ENCODE results near the gene DHX34.

Gene DHX34

DNA sequence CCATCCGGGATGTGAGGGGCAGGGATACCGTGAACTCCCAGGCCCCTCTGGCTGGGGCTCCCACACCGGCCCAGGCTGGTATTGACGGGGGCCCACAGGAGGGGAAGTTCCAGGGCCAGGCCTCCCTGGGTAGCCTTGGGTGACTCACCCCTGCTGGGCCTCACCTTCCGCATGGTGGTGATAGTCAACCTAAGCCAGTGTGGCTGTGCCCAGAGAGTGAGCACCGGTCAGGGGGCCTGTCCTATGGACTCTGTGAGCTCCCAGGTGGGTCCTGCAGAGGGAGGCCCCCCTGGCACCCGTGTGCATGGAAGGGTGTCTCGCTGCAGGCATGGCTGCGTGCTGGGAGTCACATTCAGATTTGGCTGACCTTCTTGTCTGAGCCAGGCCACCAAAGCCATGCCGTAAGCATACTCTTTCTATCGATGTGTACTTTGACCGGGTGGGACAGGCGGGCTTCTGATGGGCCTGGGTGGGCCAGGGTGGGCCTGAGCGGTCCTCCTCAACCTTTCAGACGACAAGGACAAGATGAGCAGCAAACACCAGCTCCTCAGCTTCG, 27.6 kb downstream of the DHX34 start:
- H3K4me2 ChIP-seq (ENCODE audit: low read length): no peak overlapping the region
- H3K4me3 ChIP-seq (ENCODE audit: low read length): no peak overlapping the region
- H3K9me2 ChIP-seq (replicated peaks; ENCODE audit: control insufficient read depth, low read length): no peaks in the 10 kb centered on the region
- no peak overlapping the region for H3K27ac ChIP-seq (ENCODE audit: low read depth, low read length)
- H3K36me3 ChIP-seq (ENCODE audit: control insufficient read depth, low read length): peaks cover 85% of the 10 kb centered on the region
- H3F3A ChIP-seq (ENCODE audit: control insufficient read depth, insufficient read depth): peaks cover 6% of the 10 kb centered on the region
- TF ChIP-seq, protein P1, sequence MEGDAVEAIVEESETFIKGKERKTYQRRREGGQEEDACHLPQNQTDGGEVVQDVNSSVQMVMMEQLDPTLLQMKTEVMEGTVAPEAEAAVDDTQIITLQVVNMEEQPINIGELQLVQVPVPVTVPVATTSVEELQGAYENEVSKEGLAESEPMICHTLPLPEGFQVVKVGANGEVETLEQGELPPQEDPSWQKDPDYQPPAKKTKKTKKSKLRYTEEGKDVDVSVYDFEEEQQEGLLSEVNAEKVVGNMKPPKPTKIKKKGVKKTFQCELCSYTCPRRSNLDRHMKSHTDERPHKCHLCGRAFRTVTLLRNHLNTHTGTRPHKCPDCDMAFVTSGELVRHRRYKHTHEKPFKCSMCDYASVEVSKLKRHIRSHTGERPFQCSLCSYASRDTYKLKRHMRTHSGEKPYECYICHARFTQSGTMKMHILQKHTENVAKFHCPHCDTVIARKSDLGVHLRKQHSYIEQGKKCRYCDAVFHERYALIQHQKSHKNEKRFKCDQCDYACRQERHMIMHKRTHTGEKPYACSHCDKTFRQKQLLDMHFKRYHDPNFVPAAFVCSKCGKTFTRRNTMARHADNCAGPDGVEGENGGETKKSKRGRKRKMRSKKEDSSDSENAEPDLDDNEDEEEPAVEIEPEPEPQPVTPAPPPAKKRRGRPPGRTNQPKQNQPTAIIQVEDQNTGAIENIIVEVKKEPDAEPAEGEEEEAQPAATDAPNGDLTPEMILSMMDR (IDR thresholded peaks at IDR 0.05; ENCODE audit: low read depth, low read length, poor library complexity, severe bottlenecking): no peak
- TF ChIP-seq EZH2phosphoT487 (IDR thresholded peaks at IDR 0.05; ENCODE audit: borderline replicate concordance, low read length): no peak
- H3K9me3 ChIP-seq (ENCODE audit: control insufficient read depth, insufficient read depth, low read length): no peaks in the 10 kb centered on the region
- H3K4me1 ChIP-seq (ENCODE audit: control insufficient read depth, low read length): peaks cover 27% of the 10 kb centered on the region
- no peaks in the 10 kb centered on the region for H3K27me3 ChIP-seq (ENCODE audit: control insufficient read depth, low read length)
- H3K79me2 ChIP-seq (ENCODE audit: control insufficient read depth, low read length): no peaks in the 10 kb centered on the region
- no peaks in the 10 kb centered on the region for H4K20me1 ChIP-seq (ENCODE audit: control insufficient read depth, insufficient read depth, low read depth, low read length)

DNA sequence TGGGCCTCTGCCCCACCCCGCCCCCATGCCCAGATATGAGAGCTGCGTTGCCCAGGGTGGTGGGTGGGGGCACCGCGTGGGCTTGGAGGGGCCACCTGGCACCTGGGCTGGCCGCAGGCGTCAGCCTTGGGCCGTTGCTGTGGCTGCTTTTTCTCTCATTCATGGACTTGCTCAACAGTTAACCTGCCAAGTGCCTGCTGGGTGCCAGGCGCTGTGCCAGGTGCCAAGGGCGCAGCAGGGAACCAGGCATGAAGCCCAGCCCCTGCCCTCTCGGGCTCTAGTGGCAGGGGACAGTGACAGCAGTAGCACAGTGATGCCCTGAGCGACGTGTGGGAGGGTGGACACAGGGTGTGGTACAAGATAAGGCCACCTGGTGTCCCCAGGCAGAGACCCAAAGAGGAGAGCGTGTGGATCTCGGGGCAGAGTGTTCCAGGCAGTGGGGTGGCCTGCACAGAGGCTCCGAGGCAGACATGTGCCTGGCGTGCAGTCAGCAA, 28.1 kb downstream of the DHX34 start:
- Histone ChIP-seq H4K20me1 (ENCODE audit: control insufficient read depth, insufficient read depth, low read depth, low read length) (no peaks in the 10 kb centered on the region), H3K27ac (ENCODE audit: low read depth, low read length) (no peak overlapping the region)
- TF ChIP-seq, protein P1 (IDR thresholded peaks at IDR 0.05; ENCODE audit: low read depth, low read length, poor library complexity, severe bottlenecking): no peak
- no peak for TF ChIP-seq EZH2phosphoT487 (IDR thresholded peaks at IDR 0.05; ENCODE audit: borderline replicate concordance, low read length)

DNA sequence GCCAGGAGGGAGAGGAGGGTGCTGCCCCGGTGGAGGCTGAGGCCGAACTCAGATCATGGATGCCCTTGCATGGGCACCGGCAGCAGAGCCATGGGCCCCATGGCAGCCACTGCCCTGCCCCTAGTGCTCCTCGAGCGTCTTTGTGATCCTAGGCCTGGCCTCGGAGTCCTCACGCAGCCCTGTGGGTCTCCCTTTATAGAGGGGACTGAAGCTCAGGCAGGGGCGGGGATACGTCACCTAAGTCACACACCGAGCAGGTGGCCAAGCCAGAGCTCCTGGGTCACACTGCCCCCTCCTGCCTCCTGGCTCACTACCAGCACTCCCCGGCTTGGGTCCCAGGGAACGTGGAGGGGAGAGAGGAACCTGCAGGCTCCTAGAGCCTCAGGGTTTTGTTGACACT, 28.7 kb downstream of the DHX34 start:
- H3K36me3 ChIP-seq (ENCODE audit: control insufficient read depth, low read length): peaks cover 81% of the 10 kb centered on the region
- TF ChIP-seq EZH2phosphoT487 (IDR thresholded peaks at IDR 0.05; ENCODE audit: borderline replicate concordance, low read length): no peak
- TF ChIP-seq, protein P1 (IDR thresholded peaks at IDR 0.05; ENCODE audit: low read depth, low read length, poor library complexity, severe bottlenecking): no peak
- H3F3A ChIP-seq (ENCODE audit: control insufficient read depth, insufficient read depth): peaks cover 12% of the 10 kb centered on the region
- peaks cover 38% of the 10 kb centered on the region for H3K4me1 ChIP-seq (ENCODE audit: control insufficient read depth, low read length)
- no peaks in the 10 kb centered on the region for H3K9me2 ChIP-seq (replicated peaks; ENCODE audit: control insufficient read depth, low read length)
- H3K27ac ChIP-seq (ENCODE audit: low read depth, low read length): no peak overlapping the region
- no peaks in the 10 kb centered on the region for H3K27me3 ChIP-seq (ENCODE audit: control insufficient read depth, low read length)
- H3K79me2 ChIP-seq (ENCODE audit: control insufficient read depth, low read length): no peaks in the 10 kb centered on the region
- H4K20me1 ChIP-seq (ENCODE audit: control insufficient read depth, insufficient read depth, low read depth, low read length): no peaks in the 10 kb centered on the region
- H3K9me3 ChIP-seq (ENCODE audit: control insufficient read depth, insufficient read depth, low read length): no peaks in the 10 kb centered on the region
- no peak overlapping the region for H3K4me2 ChIP-seq (ENCODE audit: low read length)
- no peak overlapping the region for H3K4me3 ChIP-seq (ENCODE audit: low read length)

More for the DNA sequence above, 28.1 kb downstream of the DHX34 start:
- peaks cover 32% of the 10 kb centered on the region for H3K4me1 ChIP-seq (ENCODE audit: control insufficient read depth, low read length)
- H3K36me3 ChIP-seq (ENCODE audit: control insufficient read depth, low read length): peaks cover 83% of the 10 kb centered on the region
- H3K9me2 ChIP-seq (replicated peaks; ENCODE audit: control insufficient read depth, low read length): no peaks in the 10 kb centered on the region
- H3K27me3 ChIP-seq (ENCODE audit: control insufficient read depth, low read length): no peaks in the 10 kb centered on the region
- no peaks in the 10 kb centered on the region for H3K79me2 ChIP-seq (ENCODE audit: control insufficient read depth, low read length)
- H3K4me3 ChIP-seq (ENCODE audit: low read length): no peak overlapping the region
- no peak overlapping the region for H3K4me2 ChIP-seq (ENCODE audit: low read length)
- no peaks in the 10 kb centered on the region for H3K9me3 ChIP-seq (ENCODE audit: control insufficient read depth, insufficient read depth, low read length)
- H3F3A ChIP-seq (ENCODE audit: control insufficient read depth, insufficient read depth): peaks cover 8% of the 10 kb centered on the region
